ENCODE data around the gene ZBTB26.

ZBTB26 gene, protein sequence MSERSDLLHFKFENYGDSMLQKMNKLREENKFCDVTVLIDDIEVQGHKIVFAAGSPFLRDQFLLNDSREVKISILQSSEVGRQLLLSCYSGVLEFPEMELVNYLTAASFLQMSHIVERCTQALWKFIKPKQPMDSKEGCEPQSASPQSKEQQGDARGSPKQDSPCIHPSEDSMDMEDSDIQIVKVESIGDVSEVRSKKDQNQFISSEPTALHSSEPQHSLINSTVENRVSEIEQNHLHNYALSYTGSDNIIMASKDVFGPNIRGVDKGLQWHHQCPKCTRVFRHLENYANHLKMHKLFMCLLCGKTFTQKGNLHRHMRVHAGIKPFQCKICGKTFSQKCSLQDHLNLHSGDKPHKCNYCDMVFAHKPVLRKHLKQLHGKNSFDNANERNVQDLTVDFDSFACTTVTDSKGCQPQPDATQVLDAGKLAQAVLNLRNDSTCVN

DNA sequence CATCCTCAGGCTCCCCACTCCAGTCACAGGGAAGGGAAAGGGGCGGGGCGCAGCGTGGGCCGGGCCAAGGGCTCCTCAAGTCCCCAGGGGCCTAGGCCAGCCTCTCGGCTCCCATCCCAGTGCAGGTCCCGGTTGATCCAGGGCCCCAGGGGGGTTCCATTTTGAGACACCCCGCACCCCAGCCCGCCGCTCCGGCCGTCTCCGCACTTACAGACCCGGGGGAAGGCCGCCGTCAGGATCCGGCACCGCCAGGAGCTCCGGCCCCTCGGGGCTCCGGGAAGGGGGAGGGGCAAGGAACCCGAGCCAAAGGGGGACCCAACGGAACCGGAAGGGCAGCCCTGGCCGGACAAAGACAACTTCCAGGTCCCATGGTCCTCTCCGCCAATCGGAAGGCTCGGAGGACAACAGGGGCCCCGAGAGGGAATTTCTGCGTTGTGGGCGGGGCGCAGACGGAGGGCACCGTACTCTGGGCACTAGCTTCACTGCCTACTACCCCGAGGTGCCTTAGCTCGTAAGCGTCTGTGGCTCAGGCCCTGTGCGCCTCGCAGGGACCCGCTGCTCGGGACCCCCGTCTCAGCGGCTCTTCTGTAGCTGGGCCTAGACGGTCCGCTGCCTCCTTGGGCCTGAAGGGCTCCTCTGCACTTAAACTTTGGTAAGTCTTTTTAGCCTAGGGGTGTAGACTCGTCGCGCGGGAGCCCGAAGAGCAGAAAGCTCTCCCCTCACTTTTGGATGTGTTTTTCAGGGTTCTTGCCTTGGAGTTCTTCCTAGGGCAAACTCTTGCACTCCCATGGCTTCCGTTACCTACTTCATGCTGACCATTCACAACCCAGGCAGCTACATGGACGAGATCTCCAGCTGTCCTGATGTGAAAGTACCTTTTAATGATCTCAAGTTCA lies at the start of gene ZBTB26:
Gene ZBTB26 (minus strand): TSS at position 287 of the 896 bp plus-strand sequence. CDS start 11,578 bp downstream, outside the sequence.
- DNase-seq, result peak; percentile 97

DNA sequence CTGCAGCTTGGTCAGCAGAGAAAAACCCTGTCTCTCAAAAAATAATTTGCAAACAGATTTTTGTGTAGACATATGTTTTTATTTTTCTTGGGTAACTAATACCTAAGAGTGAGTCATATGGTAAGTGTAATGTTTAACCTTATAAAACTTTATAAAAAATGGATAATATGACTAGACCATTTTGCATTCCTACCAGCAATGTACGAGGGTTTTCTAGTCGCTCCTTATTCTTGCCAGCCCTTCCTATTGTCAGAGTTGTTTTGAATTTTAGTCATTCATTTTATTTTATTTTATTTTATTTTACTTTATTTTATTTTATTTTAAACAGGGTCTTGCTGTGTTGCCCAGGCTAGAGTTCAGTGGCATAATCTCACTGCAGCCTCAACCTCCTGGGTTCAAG lies 47.3 kb upstream of the ZBTB26 start:
- DNase-seq, result no peak

DNA sequence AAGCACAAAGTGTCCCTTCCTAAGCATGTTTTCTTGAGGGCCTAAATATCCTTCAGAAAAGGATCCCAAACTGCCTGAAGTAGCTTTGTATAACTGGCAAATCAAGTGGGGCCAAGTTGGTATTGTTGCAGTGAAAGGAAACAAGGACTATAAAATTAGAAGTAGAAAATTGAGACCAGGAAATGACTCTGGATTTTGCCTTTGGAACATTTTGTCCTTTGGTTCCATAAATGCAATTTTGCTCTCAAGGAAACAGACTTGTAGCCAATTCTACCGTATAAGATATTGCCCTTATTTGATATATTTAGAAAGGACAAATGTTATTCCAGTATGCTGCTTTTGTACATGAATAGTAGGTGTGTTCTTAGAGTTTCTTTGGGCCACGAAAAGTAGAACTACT lies 43.9 kb upstream of the ZBTB26 start:
- no peak for DNase-seq

DNA sequence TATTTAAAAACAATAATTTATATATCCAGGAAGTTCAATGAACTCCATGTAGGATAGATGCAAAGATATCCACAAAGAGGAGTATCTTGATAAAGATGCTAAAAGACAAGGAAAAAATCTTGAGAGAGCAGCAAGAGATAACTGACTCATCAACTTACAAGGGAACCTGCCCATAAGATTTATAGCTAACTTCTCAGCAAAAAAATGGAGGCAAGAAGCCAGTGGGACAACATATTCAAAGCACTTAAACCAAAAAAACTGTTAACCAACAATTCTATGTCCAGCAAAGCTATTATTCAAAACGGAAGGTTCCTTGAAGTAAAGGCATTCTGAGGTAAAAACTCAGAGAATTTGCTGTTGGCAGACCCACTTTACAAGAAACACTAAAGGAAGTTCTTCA lies 29.8 kb upstream of the ZBTB26 start:
- no peak for DNase-seq

DNA sequence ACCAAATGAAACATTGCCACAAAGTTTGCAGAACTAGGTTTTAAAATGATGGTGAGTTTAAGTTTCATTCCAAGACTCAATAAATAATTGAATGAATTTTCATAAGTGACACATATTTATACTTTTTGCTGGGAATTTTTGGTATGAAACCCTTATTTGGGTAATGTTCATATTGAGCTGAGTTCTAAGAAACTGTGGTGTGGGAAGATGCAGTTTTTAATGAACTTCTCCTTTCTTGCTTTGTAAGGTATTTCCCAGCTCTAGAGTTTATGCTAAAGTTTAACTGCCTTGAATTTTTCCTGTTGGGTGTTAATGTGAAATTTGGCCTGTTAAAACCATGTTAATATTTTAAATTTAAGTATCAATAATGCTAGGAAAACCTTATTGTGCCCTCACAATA lies 24.6 kb upstream of the ZBTB26 start:
- DNase-seq, result no peak

DNA sequence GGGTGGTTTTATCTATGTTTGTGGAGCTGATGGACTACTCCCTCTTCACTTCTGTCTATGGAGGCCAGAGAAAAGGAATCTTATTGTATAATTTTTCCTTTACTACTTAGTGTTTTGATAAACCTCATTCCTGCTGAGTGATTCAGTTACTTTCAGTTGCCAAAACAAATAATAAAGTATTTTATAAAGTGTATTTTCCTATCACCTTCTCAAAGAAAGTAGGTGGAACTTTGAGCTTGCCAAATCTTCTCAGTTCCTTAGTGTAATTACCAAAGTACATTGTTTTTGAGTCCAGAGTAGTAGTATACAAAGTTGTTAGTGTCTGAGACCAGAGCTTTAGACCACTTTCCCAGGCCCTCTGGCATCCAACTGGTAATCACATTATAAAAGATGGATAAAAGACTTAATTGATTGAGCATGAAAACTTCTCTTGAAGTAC lies 23.0 kb upstream of the ZBTB26 start:
- DNase-seq, result no peak

DNA sequence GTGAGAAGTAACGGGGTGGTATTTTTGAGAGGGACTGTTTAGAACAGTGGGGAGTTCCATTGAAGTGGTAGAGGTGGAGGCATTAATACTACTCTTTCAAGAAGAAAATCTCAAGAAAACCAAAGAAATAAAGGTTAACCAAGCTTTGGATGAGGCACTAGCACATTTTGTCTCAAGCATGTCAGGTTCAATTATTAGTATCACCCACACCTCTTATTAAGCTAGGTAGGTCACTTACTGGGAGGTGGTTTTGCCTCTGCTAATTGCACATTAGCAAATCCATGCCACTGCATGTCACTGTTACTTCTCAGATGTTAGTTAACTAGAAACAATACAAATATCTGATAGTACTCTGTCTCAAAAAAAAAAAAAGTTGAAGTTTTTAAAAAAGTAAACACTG lies 19.7 kb upstream of the ZBTB26 start:
- no peak for DNase-seq

DNA sequence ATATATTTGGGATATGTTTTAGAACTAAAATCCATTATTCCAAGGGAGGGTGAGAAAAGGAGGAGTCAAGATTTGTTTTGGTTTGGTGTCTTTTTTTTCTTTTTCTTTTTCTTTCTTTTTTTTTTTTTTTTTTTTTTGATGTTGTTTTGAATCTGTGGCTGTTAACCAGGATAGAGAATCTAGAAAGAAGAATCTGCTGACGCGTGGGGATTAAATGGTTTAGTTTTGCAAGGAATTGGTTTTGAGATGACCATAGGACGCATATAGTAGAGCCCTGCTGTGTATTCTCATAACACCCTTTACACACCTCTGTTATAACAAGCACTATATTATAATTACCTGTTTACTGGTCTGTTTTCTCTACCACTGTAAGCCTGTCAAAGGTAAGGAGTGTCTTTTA lies 19.0 kb upstream of the ZBTB26 start:
- DNase-seq, result no peak

DNA sequence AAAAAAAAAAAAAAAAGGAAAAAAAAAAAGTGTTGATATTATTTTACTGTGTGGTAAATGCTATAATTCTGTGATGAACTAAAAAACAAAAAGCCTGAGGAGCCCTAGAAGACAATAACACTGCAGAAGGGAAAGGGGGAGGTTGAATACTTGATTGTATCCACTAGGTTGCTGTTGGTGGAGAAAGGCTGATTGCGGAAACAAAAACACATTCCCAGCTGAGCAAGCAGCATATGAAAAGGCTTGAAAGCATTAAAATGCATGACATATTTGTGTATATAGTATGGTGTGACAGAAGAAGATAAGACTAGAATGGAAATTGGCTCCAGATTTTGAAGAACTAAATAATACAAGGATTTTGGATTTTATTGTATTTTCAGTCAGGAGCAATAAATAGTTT lies 18.4 kb upstream of the ZBTB26 start:
- DNase-seq, result no peak

DNA sequence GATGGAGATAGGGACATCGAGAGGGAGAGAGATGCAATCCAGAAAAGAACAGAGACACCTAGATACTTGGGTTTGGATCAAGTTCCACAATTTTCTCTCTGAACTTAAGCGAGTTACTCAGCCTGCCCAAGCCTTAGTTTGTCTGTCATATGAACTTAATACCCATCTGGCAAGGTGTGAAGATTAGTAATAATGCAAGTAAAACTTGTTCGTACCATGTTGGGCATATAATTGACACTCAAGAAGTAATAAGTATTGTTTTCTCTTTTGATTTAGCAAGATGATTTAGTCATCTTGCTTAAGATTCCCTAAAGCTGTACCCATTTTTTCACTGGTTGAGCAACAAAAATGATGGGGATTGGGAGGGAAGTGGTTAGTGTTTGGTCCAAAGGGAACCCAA lies 17.0 kb upstream of the ZBTB26 start:
- no peak for DNase-seq

DNA sequence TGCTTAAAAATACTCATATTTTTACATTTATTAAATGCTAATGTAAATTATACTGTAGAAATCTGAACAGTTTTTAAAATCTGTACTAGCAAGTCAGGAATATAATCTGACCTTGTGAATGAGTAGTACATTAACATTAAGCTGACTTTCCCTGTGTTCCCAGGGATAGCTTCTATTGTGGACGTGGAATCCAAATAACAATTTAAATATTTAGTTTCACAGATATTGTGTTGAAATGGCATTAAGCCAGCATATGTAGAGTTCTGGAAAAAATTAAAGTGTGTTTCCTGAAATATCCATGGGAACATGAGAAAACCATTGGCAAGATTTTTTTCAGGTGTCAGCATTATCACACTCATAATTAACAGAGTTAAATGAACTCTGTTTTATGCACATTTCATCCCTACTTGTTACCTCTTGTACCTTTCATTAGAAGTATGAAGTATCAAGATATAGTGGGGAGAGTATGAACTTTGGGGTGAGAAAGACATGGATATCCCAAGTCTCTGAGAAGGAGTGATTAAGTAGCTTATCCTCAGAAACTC lies 15.2 kb upstream of the ZBTB26 start:
- DNase-seq, result no peak

DNA sequence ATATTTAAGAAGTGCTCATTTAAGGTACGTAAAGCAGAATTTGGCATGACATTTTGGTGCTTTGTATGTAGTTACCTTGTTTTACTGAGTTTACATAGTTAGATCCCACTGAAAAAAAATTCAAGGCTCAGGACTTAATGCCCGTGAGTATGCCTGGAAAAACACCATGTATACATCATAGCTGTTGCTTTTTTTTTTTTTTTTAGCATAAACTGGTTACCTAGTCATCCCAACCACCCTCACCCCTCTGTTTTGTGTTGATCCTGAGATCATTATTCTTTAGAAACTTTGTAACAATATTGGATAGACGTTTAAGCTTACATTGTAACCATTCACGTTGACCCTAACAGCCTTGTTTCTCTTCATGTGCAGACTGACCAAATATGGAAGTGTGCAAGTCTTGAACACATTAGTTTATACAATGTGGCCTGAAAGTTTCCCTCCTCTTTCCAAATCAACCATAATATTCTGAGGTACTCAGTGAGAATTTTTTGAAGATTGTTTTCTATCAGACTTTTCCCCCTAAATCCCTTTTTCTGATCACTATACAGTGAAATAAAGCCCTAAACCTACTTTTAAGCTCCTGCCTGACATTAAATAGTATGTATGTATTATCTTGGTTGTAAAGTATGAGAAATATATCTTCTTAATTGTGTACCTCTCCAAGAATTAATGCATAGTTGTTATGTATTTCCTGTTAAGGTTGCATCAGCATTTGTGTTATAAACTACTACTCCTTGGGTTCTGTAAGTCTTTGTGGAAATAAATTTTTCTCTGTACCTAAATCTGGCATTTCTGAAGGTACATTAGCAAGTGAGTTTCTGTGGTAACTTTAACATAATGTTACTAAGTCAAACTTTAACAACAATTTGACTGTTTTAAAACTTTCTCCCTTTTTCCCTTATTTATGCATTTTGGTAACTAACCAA lies 13.9 kb upstream of the ZBTB26 start:
- DNase-seq, result no peak

DNA sequence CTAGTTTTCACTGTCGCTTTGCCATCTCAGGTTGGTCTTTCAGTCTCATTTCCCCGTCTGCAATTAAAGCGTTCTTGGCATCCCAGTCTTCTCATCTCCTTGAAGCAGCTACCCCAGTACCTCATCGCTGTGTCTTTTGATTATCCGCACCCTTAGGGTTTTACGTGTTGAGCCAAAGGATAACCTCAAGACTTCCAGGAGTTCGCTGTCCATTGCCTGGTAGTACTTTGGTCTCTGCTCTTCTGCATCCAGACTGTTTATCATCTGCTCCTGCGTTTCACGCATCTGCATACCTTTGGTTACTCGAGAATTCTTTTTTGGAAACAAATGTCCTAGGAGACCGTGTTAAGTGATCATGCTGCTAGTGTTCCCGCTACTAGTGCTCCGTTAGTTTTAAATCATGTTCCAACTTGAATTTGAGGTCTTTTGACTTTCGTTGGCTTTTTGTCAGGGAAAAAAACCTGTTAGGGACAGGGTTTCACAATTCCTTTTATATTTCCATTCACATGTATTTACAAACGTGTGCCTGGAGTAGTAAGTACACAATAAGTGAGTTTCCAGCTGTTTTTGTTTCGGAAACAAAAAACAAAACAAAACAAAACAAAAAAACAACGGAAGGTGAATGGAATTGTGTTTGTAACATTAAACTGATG lies 10.4 kb upstream of the ZBTB26 start:
- no peak for DNase-seq

DNA sequence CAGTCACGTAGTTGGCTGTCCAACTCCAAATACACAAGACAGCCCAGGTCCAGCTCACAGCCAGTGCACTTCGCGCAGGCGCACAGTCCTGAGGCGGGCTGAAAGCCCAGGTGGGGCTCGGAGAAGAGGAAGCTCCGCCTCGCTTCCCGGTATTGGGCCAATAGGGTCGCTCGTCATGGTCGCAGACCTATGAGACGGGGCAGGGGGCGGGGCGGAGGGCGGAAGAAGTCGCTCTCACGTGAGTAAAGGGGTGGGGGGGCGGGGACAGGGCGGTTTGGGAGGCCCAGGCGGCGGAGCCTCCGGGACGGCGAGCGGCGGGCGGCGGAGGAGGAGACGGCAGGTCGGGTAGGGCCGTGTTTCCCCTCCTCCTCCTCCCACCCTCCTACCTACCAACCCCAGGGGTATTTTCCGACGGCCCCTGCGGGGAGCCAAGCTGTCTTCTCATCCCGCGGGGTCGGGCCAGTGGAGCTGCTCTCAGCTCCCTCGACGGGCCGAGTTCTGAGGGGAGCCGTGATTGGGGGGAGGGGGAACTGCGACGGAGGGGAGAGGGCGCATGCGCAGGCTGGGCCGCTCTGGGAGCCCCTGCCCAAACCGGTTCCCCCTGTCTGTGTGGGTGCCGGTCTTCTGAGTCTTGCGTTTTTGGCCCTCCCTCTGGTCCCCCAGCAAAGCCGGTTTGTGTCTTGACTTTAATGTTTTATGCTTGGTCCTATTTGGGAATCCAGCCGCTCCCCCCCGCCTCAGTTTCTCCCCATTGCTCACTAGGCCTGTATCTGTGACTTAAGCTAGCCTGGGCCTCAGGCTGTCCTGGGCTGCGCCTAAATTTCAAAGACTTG lies 9.7 kb upstream of the ZBTB26 start, which contains the start of gene RABGAP1:
Gene RABGAP1 (plus strand): TSS at position 272 of the 833 bp plus-strand sequence. CDS start 16,040 bp downstream, outside the sequence.
- DNase-seq, result peak; percentile 99

DNA sequence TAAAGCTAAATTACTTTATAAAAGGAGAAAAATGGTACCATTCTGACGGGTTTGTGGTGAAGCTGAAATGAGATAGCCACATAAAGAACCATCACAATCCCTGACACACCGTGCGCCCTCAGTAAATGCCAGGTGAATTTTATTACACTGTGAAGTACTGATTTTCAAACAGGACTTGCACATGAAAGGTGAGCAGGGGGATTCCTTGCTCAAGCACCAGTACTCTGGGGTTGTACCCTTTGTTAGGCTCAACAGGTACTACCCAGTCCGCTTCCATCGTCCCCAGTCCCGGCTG lies 9.1 kb upstream of the ZBTB26 start:
- DNase-seq, result no peak

DNA sequence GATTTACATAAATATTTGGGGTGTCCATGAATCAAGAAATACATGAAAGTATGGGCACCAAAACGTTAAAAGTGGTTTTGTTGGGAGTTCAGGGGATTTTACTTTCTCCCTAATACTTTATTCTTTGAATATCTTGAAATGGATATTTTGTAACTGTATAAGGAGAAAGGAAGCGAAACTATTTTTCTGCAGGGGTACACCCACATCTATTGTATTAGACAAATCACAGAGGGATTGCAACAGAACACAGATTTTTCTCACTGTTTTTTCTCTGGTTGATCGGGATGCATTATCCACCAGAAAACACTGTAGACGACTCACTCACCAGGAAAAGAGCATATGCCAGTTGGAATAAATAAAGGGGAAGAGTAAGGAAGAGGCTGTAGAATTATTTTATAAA lies 8.3 kb upstream of the ZBTB26 start:
- DNase-seq, result no peak

DNA sequence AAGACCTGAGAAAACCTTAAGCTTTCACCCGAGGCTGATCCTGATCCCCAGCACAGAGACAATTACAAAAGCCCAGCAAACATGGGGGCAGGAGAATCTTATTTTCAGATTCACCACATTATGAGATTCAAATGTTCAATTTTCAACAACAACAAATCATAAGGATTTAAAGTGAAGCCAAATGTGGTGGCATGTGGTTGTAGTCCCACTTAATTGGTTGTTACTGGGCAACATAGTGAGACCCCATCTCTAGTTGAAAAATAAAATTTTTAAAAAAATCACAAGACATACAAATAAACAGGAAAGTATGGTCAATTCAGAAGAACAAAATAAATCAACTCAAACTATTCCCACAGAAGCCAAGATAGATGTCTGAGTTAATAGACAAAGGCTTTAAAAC lies 5.6 kb upstream of the ZBTB26 start:
- DNase-seq, result no peak

DNA sequence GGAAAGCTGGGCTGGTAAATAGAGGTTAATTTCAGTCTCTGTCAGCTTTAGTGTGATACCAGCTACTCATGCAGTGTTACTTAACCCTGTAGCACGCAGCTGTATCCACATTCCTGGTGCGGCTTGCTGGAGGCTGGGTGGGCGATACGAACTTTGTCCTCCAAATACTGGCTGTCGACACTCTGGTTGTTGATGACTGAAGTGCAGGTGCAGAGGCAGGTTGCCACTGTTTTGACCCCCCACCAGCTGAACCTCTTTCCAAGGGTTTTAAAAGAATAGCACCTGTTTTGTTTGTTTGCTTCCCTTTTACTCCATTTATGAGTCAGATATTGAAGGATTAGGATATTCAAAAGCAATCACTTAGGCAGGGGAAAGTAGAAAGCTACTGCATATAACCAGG lies 5.2 kb upstream of the ZBTB26 start:
- DNase-seq, result no peak

DNA sequence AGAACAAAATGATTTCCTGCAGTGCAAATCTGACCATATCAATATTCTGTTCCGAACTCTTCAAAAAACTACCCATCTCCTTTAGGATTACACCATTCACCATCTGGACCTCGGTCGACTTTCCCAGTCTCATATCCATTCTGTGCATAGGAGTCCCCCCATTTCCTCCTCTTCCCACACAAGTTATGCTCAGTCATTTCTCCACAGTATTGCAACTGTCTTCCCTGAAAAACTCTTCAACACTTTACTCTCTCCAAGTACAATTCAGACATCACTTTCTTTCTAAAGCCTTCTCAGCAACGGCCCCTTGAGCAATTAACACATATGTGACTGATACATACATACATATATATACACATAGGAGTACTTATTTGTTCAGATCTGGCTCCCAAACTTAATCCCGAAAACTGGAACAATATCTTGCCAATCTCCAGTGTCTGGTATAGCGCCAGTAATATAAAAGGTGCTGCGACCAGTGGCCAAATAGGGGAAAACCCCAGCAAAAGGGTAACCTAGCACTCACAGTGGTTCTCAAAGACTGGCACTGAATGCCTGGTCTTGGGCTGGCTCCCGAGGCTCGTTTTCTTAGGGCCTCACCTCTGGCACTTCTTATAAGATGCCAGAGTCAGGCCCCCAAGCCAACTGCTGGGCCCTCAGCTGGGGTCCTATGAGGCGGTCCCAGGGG lies 629 bp downstream of the ZBTB26 start:
- DNase-seq, result no peak

DNA sequence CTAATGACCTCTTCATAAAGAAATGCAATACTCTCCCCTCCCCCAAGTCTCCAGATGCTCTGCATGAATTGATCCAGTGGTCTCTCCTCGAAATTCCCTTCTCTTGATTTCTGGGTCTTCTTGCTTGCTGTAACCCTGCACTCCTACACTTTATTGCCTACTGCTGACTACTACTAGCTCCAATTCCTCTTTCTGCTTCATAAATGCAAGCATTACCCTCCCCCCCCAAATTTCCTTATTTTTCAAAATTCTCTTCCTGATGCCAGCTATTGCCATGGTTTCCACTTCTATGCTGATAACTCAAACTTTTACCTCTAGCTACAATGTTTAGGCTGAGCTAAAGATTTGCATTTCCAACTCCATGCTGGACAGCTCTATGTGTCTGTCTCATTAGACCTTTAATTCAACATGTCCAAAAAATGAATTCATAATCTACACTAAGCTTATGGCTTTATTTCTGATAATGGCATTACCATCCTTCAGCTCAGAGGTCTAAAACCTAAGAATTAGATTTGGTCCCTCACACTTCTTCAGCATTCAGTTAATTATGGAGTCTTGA lies 1.4 kb downstream of the ZBTB26 start:
- no peak for DNase-seq

Measured in NCI-H774 (cell line).